RWPE1 (cell line): ENCODE data around the gene GHRL.

Experiments used
- CTCF ChIA-PET: fragments of 350-600 bp; sonication (Branson Sonifier 250); formaldehyde crosslinking; extraction: SDS; loops from one replicate; lab custom pipeline; 2021; lab: Yijun Ruan, JAX
- POLR2A ChIA-PET: fragments of 400-600 bp; formaldehyde crosslinking; extraction: SDS; loops from one replicate; lab custom pipeline; 2020; ENCODE audit warnings: antibody characterized with exemption; ENCODE audit not compliant: low non-redundant PET; lab: Yijun Ruan, JAX
- DNase-seq: peaks from one replicate; pipeline ENCODE4 v3.0.0; 2012; ENCODE audit warnings: low spot score
- H3K27ac ChIP-seq: fragments of 450-650 bp; 2 replicates; pipeline ENCODE4 v1.5.1; 2017
- CTCF ChIP-seq: fragments of 450-650 bp; conservative IDR thresholded peaks from 2 replicates; pipeline ENCODE4 v1.5.1; 2017; ENCODE audit warnings: low read depth, mild to moderate bottlenecking

The GHRL gene

GRCh38 chr3:10319251-10319650 lies 26.5 kb upstream of the GHRL start:
- H3K27ac ChIP-seq, result no peak overlapping the region
- POLR2A ChIA-PET, result no interaction called here
- CTCF ChIA-PET, result no interaction called here
- no peak for TF ChIP-seq CTCF
- no peak for DNase-seq

DNA sequence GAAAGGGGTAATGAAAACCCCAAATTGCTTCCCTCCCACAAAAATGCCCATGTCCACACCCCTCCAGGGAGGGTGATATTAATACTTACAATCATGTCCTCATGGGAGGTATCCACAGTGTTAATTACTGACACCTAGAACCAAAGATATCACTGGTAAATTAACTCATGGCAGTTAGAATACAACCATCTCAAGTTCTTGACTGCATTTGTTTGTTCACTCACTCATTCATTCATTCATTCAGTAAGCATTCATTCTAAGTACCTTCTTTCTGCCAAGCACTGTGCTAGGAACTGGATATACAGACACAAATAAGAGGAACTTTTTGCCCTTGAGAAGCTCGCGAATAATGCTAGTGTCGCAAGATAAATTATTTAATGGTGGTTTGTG lies 25.2 kb upstream of the GHRL start:
- no peak for DNase-seq
- ChIA-PET CTCF (no interaction called here), POLR2A (no interaction called here)
- no peak overlapping the region for H3K27ac ChIP-seq
- no peak for TF ChIP-seq CTCF

DNA sequence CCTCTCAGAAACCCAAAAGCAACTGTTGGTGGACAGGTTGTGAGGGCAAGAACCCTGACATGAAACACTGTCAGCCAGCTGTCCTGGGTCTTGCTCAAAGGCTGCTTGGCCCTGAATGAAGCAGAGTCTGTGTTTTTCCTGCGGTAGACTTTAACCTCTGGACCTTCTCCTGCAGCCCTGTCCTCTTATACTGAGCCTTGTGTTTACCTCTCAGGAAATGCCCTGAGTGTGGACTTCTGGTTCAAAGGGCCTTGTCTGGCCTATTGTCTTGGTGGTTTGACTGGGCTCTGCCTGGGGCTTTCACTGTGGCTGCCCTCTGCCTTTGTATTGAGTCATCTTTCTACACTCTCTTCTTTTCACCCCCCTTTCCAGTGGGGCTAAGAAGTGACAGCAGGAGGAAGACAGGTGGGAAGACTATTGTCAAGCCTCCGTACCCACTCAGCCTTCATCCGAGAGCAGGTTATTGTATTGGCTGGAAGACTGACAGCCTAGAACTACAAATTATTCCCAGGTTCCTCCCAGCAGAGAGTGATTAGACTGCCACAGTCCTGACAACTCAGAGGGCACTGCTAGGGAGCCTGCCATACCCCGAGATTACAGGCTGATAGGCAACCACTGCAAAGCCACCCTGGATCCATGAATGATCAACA lies 24.7 kb upstream of the GHRL start:
- no peak for DNase-seq
- TF ChIP-seq CTCF, result no peak
- no peak overlapping the region for H3K27ac ChIP-seq
- ChIA-PET CTCF (no interaction called here), POLR2A (no interaction called here)

- TF ChIP-seq CTCF, result no peak
- ChIA-PET POLR2A (no interaction called here), CTCF (no interaction called here)
- no peak for DNase-seq
- no peak overlapping the region for H3K27ac ChIP-seq
Measured at GRCh38 chr3:10315771-10316344, 23.1 kb upstream of the GHRL start.

- no peak for TF ChIP-seq CTCF
- DNase-seq, result no peak
- CTCF ChIA-PET, result no interaction called here
- H3K27ac ChIP-seq, result no peak overlapping the region
- POLR2A ChIA-PET, result no interaction called here
Measured at GRCh38 chr3:10315101-10315500, 22.4 kb upstream of the GHRL start.

- DNase-seq, result no peak
- POLR2A ChIA-PET, result no interaction called here
- no peak for TF ChIP-seq CTCF
- H3K27ac ChIP-seq, result peak overlapping the region; percentile 10; the same call in 1 of the 2 replicates
- CTCF ChIA-PET, result no interaction called here
Measured at GRCh38 chr3:10312861-10313260, 20.1 kb upstream of the GHRL start.
